HepG2 (cell line): ENCODE data around the gene CRTAC1. TPM values are rescaled to one million over a fixed set of nuclear protein-coding genes. Genes with fewer than 3 reads are reported as not detected.

Experiments
- ATAC-seq: fragments of 200-7000 bp; cut with Tn5 transposase; 3 replicates; pipeline ENCODE4 v1.9.1; 2020; ENCODE audit warnings: mild to moderate bottlenecking, moderate library complexity
- BruUV-seq: library from RNA; stranded (reverse); fragments of 400-500 nt; replicated peaks from 2 replicates; lab custom pipeline; 2021; lab: Mats Ljungman, UMichigan
- CTCF ChIA-PET: fragments of 300-600 bp; formaldehyde crosslinking; extraction: SDS; loops from one replicate; lab custom pipeline; 2021; ENCODE audit warnings: low total read pairs, inconsistent platforms, low intra/inter-chr PET ratio; lab: Yijun Ruan, JAX
- POLR2A ChIA-PET: fragments of 350-600 bp; sonication (Branson Sonifier 250); formaldehyde crosslinking; loops from one replicate; lab custom pipeline; 2020; ENCODE audit warnings: antibody characterized with exemption, inconsistent platforms; lab: Yijun Ruan, JAX
- DNase-seq: peaks from one replicate; pipeline ENCODE4 v3.0.0-alpha.2; 2015; ENCODE audit warnings: low spot score
- FAIRE-seq: peaks from 3 replicates; lab custom pipeline; 2011; peaks lifted over from hg19 to GRCh38; lab: Jason Lieb, UNC
- H2AFZ ChIP-seq: one replicate; pipeline ENCODE4 v1.6.1; 2011; ENCODE audit warnings: low read length, inconsistent platforms
- H3K27ac ChIP-seq: fragments of 300-600 bp; 3 replicates; pipeline ENCODE4 v1.8.0; 2011; ENCODE audit warnings: mixed run types, mild to moderate bottlenecking, mixed read lengths, low read length, inconsistent platforms; ENCODE audit not compliant: insufficient read depth; ENCODE audit errors: extremely low read length
- H3K27me3 ChIP-seq, 2 experiments: fragments of 200-600 bp in 1 of 2; 2 replicates in 1 of 2; 3 replicates in 1 of 2; pipeline versions ENCODE4 v1.6.0 to v1.8.0; 2011; ENCODE audit warnings: low read length in 2 of 2, mild to moderate bottlenecking in 2 of 2, moderate library complexity in 2 of 2, inconsistent platforms in 1 of 2; ENCODE audit not compliant: insufficient read depth in 2 of 2, control insufficient read depth in 1 of 2
- H3K36me3 ChIP-seq, 2 experiments: fragments of 200-600 bp in 1 of 2; replicated peaks in 1 of 2; 2 replicates in 1 of 2; 3 replicates in 1 of 2; pipeline versions ENCODE4 v1.5.1 to v1.8.0; 2011; ENCODE audit warnings: low read length in 2 of 2, inconsistent platforms in 1 of 2; ENCODE audit not compliant: insufficient read depth in 2 of 2, control insufficient read depth in 1 of 2
- H3K4me1 ChIP-seq: 2 replicates; pipeline ENCODE4 v1.5.1; 2012; ENCODE audit warnings: low read length, inconsistent platforms; ENCODE audit not compliant: insufficient read depth
- H3K4me2 ChIP-seq: 2 replicates; pipeline ENCODE4 v1.6.0; 2011; ENCODE audit warnings: low read depth, low read length, inconsistent platforms
- H3K4me3 ChIP-seq, 3 experiments: fragments of 200-600 bp in 1 of 3; sonication (generic), shearing (Covaris generic) in 1 of 3; replicated peaks in 1 of 3; 2 replicates each; pipeline ENCODE4 v1.5.1; 2011 to 2016; ENCODE audit warnings: low read length in 3 of 3, inconsistent platforms in 2 of 3, low read depth in 2 of 3, mild to moderate bottlenecking in 2 of 3, control low read depth in 1 of 3, mixed read lengths in 1 of 3; ENCODE audit not compliant: insufficient read depth in 1 of 3
- H3K79me2 ChIP-seq: one replicate; pipeline ENCODE4 v1.6.1; 2011; ENCODE audit warnings: low read length, inconsistent platforms; ENCODE audit not compliant: insufficient read depth
- H3K9ac ChIP-seq: 2 replicates; pipeline ENCODE4 v1.6.0; 2011; ENCODE audit warnings: mild to moderate bottlenecking, low read depth, low read length, inconsistent platforms; ENCODE audit not compliant: insufficient read depth
- H3K9me3 ChIP-seq: 2 replicates; pipeline ENCODE4 v1.5.1; 2012; ENCODE audit warnings: mild to moderate bottlenecking, low read length
- H4K20me1 ChIP-seq: 2 replicates; pipeline ENCODE4 v1.6.0; 2011; ENCODE audit warnings: inconsistent platforms, mild to moderate bottlenecking, low read length, moderate library complexity; ENCODE audit not compliant: insufficient read depth
- CEBPB ChIP-seq: IDR thresholded peaks from 2 replicates; pipeline ENCODE4 v1.6.1; 2011; ENCODE audit warnings: low read depth, low read length, improper control_type of control experiment, borderline replicate concordance
- KLF12 ChIP-seq: sonication (generic); formaldehyde crosslinking; IDR thresholded peaks from 2 replicates; pipeline ENCODE4 v1.4.0; 2020; ENCODE audit warnings: missing genetic modification reagents, borderline replicate concordance
- ZFY ChIP-seq: sonication (generic); formaldehyde crosslinking; IDR thresholded peaks from 2 replicates; pipeline ENCODE4 v1.4.0; 2020; ENCODE audit warnings: missing genetic modification reagents
- ZNF614 ChIP-seq: IDR thresholded peaks from 2 replicates; pipeline ENCODE4 v1.6.1; 2018; ENCODE audit warnings: missing biosample characterization, missing genetic modification reagents, inconsistent platforms, borderline replicate concordance
- WGBS: methylation state at CpG from one replicate; pipeline ENCODE4 v1.1.6; 2017; ENCODE audit warnings: low lambda C conversion rate; 5-methylcytosine and 5-hydroxymethylcytosine counted together
- in situ Hi-C: cut with HindIII; loops from 2 replicates; pipeline ENCODE4 v1.10.0; 2017; ENCODE audit warnings: low pct_unique_long_range_greater_than_20kb; ENCODE audit not compliant: extremely low pct_ligation_motif_present
- intact Hi-C: fragments of 100-400 bp; cut with micrococcal nuclease; formaldehyde crosslinking; loops from one replicate; pipeline ENCODE4 v1.10.0; 2022; ENCODE audit not compliant: unreplicated experiment
- polyA plus RNA-seq, 8 experiments: library from polyadenylated mRNA; depleted of rRNA in 3 of 8; stranded (reverse) in 7 of 8; unstranded in 1 of 8; fragments of >200 nt; fragmentation: Illumina TruSeq in 4 of 8; extraction: Trizol in 4 of 8; gene quantifications; 2 replicates each; pipeline versions ENCODE4 v1.2.1 to v1.2.3, GENCODE V29; 2011 to 2016; ENCODE audit warnings: low read depth in 4 of 8, missing spikeins in 1 of 8, mixed read lengths in 1 of 8; ENCODE audit not compliant: insufficient read depth in 1 of 8
- total RNA-seq, 5 experiments: library from RNA; depleted of rRNA; stranded (reverse); fragments of >200 nt; fragmentation: Illumina TruSeq; extraction: Trizol; gene quantifications; 2 replicates each; pipeline ENCODE4 v1.2.3, GENCODE V29; 2016; ENCODE audit warnings: low read depth in 1 of 5

CRTAC1 gene
- total and polyA plus RNA-seq, 2 of the 13 experiments (the other 11 are each of a cell fraction or from before 2014, with no cell fraction given), result not detected

DNA sequence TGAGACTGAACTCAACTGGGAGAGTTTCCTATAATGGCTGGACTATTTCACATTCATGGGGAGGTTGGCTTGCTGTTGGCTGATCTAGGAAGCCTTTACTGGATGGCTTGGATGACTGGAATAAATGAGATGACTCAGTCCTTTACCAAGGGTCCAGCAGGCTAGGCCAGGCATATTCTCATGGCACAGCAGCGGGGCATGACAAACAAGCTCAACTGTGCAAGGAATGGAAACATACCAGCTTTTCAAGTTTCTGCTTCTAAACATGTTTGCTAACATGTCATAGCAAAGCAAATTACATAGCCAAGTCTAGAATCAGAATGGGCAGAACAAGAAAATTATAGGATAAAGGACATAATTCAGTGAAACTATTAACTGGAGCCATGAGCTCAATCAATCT lies 46.8 kb upstream of the CRTAC1 start:
- Histone ChIP-seq H3K27me3 (peaks cover 2 to 4% of the 10 kb centered on the region in 2 experiments; a peak in 2 of 5 replicates), H3K27ac (no peak overlapping the region), H3K9ac (no peak overlapping the region), H3K79me2 (no peaks in the 10 kb centered on the region), H3K36me3 (no peaks in the 10 kb centered on the region), H4K20me1 (no peaks in the 10 kb centered on the region), H2AFZ (no peak overlapping the region), H3K4me3 (no peak overlapping the region), H3K4me2 (no peak overlapping the region), H3K9me3 (no peaks in the 10 kb centered on the region), H3K4me1 (no peaks in the 10 kb centered on the region)
- no TSS peak for BruUV-seq
- intact Hi-C loops, result no loop called here
- ChIA-PET CTCF (no interaction called here), POLR2A (no interaction called here)
- DNase-seq, result no peak
- TF ChIP-seq ZNF614, result no peak
- no peak for TF ChIP-seq KLF12 (CRISPR knock-in tag)
- WGBS, result 0% methylated on average over 1 of the region's 1 CpG
- ATAC-seq, result no peak
- no peak for FAIRE-seq
- in situ Hi-C loops, result no loop called here

DNA sequence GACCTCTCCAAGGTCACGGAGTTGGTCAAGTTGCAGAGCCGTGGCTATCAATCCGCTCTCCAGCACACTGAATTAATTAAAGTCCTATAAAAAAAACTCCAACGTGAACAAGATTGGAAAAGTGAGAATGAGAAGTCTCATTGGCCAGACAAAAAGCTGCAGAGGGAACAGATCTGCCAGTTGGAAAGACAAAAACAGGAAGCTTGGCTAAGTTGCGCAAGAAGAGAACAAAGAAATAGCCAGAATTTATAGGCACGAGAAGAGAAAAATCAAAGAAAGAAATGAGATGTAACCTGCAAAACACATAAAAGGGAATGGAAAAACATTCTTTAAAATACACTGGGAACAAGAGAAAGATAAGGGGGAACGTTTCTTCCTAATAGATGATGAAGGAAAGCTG lies 45.7 kb upstream of the CRTAC1 start:
- in situ Hi-C loops, result no loop called here
- BruUV-seq, result no TSS peak

More for the DNA sequence above, 45.7 kb upstream of the CRTAC1 start:
- Histone ChIP-seq H4K20me1 (no peaks in the 10 kb centered on the region), H3K4me2 (no peak overlapping the region), H3K9me3 (no peaks in the 10 kb centered on the region), H3K79me2 (no peaks in the 10 kb centered on the region), H3K4me3 (no peak overlapping the region), H2AFZ (no peak overlapping the region), H3K9ac (no peak overlapping the region), H3K27me3 (no peaks in the 10 kb centered on the region), H3K4me1 (no peaks in the 10 kb centered on the region)
- whole genome bisulfite sequencing, result 21% methylated on average over 7 of the region's 7 CpGs
- POLR2A ChIA-PET, result no interaction called here
- no peak for DNase-seq
- CTCF ChIA-PET, result no interaction called here
- FAIRE-seq, result no peak
- intact Hi-C loops, result no loop called here
- no peak for TF ChIP-seq ZFY
- peak; percentile 63; the same call in 1 of the 2 replicates for TF ChIP-seq CEBPB
- TF ChIP-seq, all 625 proteins: peak for 1
- no peaks in the 10 kb centered on the region for H3K36me3 ChIP-seq
- no peak for ATAC-seq
- no peak overlapping the region for H3K27ac ChIP-seq
